Fibroblast of lung (primary cell): ENCODE measurements around the gene SGCE. TPM values are rescaled to one million over a fixed set of nuclear protein-coding genes. Genes with fewer than 3 reads are reported as not detected.

Experiments
- DNase-seq, 2 donors: peaks; one replicate each; pipeline versions ENCODE4 v3.0.0 to v3.0.0-alpha.2; 2010; ENCODE audit warnings: low read depth in 2 of 2
- H2AFZ ChIP-seq: 2 replicates; pipeline ENCODE4 v1.5.1; 2012; ENCODE audit warnings: low read length, control low read depth, inconsistent platforms
- H3K27ac ChIP-seq: 2 replicates; pipeline ENCODE4 v1.5.1; 2011; ENCODE audit warnings: low read length, control low read depth; ENCODE audit not compliant: insufficient read depth
- H3K27me3 ChIP-seq: 2 replicates; pipeline ENCODE4 v1.5.1; 2011; ENCODE audit warnings: mild to moderate bottlenecking, low read length; ENCODE audit not compliant: control insufficient read depth, insufficient read depth
- H3K36me3 ChIP-seq: 2 replicates; pipeline ENCODE4 v1.5.1; 2011; ENCODE audit warnings: low read length; ENCODE audit not compliant: control insufficient read depth, insufficient read depth
- H3K4me1 ChIP-seq: 2 replicates; pipeline ENCODE4 v1.5.1; 2011; ENCODE audit warnings: low read length; ENCODE audit not compliant: control insufficient read depth, insufficient read depth; ENCODE audit errors: extremely low read depth
- H3K4me2 ChIP-seq: 2 replicates; pipeline ENCODE4 v1.5.1; 2011; ENCODE audit warnings: low read length, control low read depth; ENCODE audit not compliant: insufficient read depth; ENCODE audit errors: extremely low read depth
- H3K4me3 ChIP-seq, 4 experiments: fragments of 200-600 bp in 1 of 4; sonication (generic) in 1 of 4; replicated peaks in 1 of 4; 2 replicates each; pipeline ENCODE4 v1.5.1; 2011 to 2016; ENCODE audit warnings: low read length in 4 of 4, low read depth in 3 of 4, mild to moderate bottlenecking in 3 of 4, control low read depth in 2 of 4, inconsistent platforms in 1 of 4, mixed read lengths in 1 of 4; ENCODE audit not compliant: insufficient read depth in 1 of 4; ENCODE audit errors: control extremely low read depth in 1 of 4
- H3K79me2 ChIP-seq: 2 replicates; pipeline ENCODE4 v1.5.1; 2012; ENCODE audit warnings: mild to moderate bottlenecking, low read length, inconsistent platforms; ENCODE audit not compliant: control insufficient read depth, insufficient read depth
- H3K9ac ChIP-seq: 2 replicates; pipeline ENCODE4 v1.5.1; 2011; ENCODE audit warnings: mild to moderate bottlenecking, low read length, control low read depth; ENCODE audit not compliant: insufficient read depth
- H3K9me3 ChIP-seq: 2 replicates; pipeline ENCODE4 v1.5.1; 2012; ENCODE audit warnings: low read depth, low read length; ENCODE audit not compliant: control insufficient read depth, insufficient read depth
- H4K20me1 ChIP-seq: 2 replicates; pipeline ENCODE4 v1.5.1; 2011; ENCODE audit warnings: low read length; ENCODE audit not compliant: control insufficient read depth, insufficient read depth; ENCODE audit errors: extremely low read depth
- EZH2 ChIP-seq: IDR thresholded peaks from 2 replicates; pipeline ENCODE4 v1.5.1; 2012; ENCODE audit warnings: low read length, control low read depth, mild to moderate bottlenecking; ENCODE audit errors: missing control alignments
- polyA plus RNA-seq, 2 donors: library from polyadenylated mRNA; depleted of rRNA in 1 of 2; stranded (reverse) in 1 of 2; unstranded in 1 of 2; fragments of >200 nt; gene quantifications; 2 replicates each; pipeline ENCODE4 v1.2.1, GENCODE V29; 2011 to 2012; ENCODE audit warnings: missing spikeins in 1 of 2
- total RNA-seq: library from RNA; depleted of rRNA; stranded (reverse); fragments of >200 nt; gene quantifications from 2 replicates; pipeline ENCODE4 v1.2.1, GENCODE V29; 2014
- TF ChIP-seq, protein P1 (sequence below), 2 donors: IDR thresholded peaks in 1 of 2; conservative IDR thresholded peaks in 1 of 2; 1 replicate in 1 of 2; 2 replicates in 1 of 2; pipeline ENCODE4 v1.5.1; 2011 to 2012; ENCODE audit warnings: low read length in 2 of 2, control low read depth in 1 of 2, inconsistent platforms in 1 of 2, low read depth in 1 of 2, mild to moderate bottlenecking in 1 of 2

Gene SGCE
- total and polyA plus RNA-seq, 2 donors (not counting 1 experiment from before 2014, with no cell fraction given), result 106 to 184 TPM

DNA sequence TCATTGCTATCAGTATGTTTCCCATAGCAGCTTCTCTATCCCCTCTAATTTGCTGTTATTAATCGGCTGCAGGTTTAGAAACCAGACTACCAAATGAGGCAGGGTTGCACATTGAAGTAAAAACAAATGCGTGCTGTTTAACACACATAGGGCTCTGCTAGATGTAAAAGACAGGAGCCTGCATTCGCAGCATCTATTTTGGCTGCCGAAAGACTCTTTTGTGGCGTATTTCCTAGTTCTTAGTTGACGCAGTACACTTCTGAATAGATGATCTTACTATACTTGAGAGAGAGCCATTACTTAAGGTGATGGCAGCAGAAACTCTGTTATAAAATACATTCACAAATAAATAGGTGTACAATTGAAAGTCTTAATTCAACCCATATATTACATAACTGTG is 21.4 kb downstream of the SGCE start:
- H3K27me3 ChIP-seq, result no peaks in the 10 kb centered on the region
- H3K9ac ChIP-seq, result no peak overlapping the region
- H2AFZ ChIP-seq, result no peak overlapping the region
- peaks cover 9% of the 10 kb centered on the region for H3K4me1 ChIP-seq
- no peak overlapping the region for H3K4me3 ChIP-seq
- DNase-seq, result no peak
- H3K4me2 ChIP-seq, result no peak overlapping the region
- H3K9me3 ChIP-seq, result no peaks in the 10 kb centered on the region
- TF ChIP-seq EZH2, result no peak
- TF ChIP-seq, protein P1, sequence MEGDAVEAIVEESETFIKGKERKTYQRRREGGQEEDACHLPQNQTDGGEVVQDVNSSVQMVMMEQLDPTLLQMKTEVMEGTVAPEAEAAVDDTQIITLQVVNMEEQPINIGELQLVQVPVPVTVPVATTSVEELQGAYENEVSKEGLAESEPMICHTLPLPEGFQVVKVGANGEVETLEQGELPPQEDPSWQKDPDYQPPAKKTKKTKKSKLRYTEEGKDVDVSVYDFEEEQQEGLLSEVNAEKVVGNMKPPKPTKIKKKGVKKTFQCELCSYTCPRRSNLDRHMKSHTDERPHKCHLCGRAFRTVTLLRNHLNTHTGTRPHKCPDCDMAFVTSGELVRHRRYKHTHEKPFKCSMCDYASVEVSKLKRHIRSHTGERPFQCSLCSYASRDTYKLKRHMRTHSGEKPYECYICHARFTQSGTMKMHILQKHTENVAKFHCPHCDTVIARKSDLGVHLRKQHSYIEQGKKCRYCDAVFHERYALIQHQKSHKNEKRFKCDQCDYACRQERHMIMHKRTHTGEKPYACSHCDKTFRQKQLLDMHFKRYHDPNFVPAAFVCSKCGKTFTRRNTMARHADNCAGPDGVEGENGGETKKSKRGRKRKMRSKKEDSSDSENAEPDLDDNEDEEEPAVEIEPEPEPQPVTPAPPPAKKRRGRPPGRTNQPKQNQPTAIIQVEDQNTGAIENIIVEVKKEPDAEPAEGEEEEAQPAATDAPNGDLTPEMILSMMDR (conservative IDR thresholded peaks at IDR 0.05 in 1 of 2, IDR thresholded peaks at IDR 0.05 in 1 of 2; ENCODE audit: low read depth in 1 of 2, low read length in 2 of 2), result no peak
- H4K20me1 ChIP-seq, result no peaks in the 10 kb centered on the region
- H3K27ac ChIP-seq, result no peak overlapping the region
- H3K36me3 ChIP-seq, result no peaks in the 10 kb centered on the region
- H3K79me2 ChIP-seq, result peaks cover 6% of the 10 kb centered on the region

DNA sequence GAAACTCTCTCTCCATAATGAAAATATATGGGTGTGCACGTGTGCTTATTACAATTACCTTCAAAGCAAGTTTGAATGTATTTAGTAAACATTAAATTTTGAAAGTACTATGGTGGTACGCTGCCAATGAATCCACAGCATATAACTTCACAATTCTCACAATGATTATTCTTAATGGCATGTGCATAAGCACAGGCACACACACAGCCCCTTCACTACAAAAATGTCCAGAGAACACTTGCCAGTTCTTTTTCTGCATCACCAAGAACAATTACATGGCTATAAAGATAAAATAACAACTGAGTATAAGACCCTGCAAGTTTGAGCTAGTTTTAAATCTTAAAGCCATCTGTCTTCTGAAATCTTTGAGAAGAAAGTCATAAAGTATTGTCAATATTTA is 22.2 kb downstream of the SGCE start:
- Histone ChIP-seq H4K20me1 (no peaks in the 10 kb centered on the region), H3K4me2 (no peak overlapping the region), H3K9me3 (no peaks in the 10 kb centered on the region), H3K4me3 (no peak overlapping the region), H2AFZ (no peak overlapping the region), H3K36me3 (no peaks in the 10 kb centered on the region), H3K9ac (no peak overlapping the region), H3K79me2 (peaks cover 6% of the 10 kb centered on the region), H3K4me1 (peaks cover 9% of the 10 kb centered on the region), H3K27ac (no peak overlapping the region), H3K27me3 (no peaks in the 10 kb centered on the region)
- DNase-seq, result no peak
- no peak for TF ChIP-seq EZH2
- TF ChIP-seq, protein P1 (conservative IDR thresholded peaks at IDR 0.05 in 1 of 2, IDR thresholded peaks at IDR 0.05 in 1 of 2; ENCODE audit: low read depth in 1 of 2, low read length in 2 of 2), result no peak

DNA sequence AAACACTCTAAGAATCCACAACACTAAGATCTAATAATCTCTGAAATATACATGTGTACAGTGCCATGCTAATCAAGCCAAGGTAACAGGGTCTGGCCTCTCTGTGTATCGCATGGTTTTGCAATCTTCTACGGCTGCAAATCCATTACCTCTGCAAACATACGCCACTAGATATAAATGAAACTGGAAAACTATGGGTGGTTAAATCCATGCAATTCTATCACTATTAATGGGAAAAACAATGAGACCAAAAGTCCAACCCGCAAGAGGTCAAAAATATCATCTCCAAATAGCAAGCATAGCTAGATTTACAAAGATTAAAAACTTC is 23.0 kb downstream of the SGCE start:
- Histone ChIP-seq H4K20me1 (no peaks in the 10 kb centered on the region), H2AFZ (no peak overlapping the region), H3K4me3 (no peak overlapping the region), H3K4me1 (peaks cover 9% of the 10 kb centered on the region), H3K4me2 (peak overlapping the region; percentile 39), H3K27ac (no peak overlapping the region), H3K9ac (no peak overlapping the region), H3K79me2 (peaks cover 6% of the 10 kb centered on the region), H3K36me3 (no peaks in the 10 kb centered on the region), H3K27me3 (no peaks in the 10 kb centered on the region), H3K9me3 (no peaks in the 10 kb centered on the region)
- no peak for TF ChIP-seq EZH2
- TF ChIP-seq, protein P1 (conservative IDR thresholded peaks at IDR 0.05 in 1 of 2, IDR thresholded peaks at IDR 0.05 in 1 of 2; ENCODE audit: low read depth in 1 of 2, low read length in 2 of 2), result no peak
- DNase-seq, result no peak
